K562 (cell line): ENCODE data around the gene PCBD2. TPM values are rescaled to one million over a fixed set of nuclear protein-coding genes. Genes with fewer than 3 reads are reported as not detected.

Experiments used
- FOXA1 ChIP-seq: fragments of 450-650 bp; IDR thresholded peaks from 2 replicates; pipeline ENCODE4 v1.6.1; 2016; ENCODE audit warnings: mild to moderate bottlenecking, borderline replicate concordance
- KLF10 ChIP-seq: fragments of 250-450 bp; sonication (Bioruptor Pico); IDR thresholded peaks from 2 replicates; pipeline ENCODE4 v1.6.1; 2021; ENCODE audit warnings: matching md5 sums
- POLR2A ChIP-seq: fragments of 450-650 bp; conservative IDR thresholded peaks from 2 replicates; pipeline ENCODE4 v1.6.1; 2016
- RBM25 ChIP-seq: fragments of 200-400 bp; formaldehyde crosslinking; IDR thresholded peaks from 2 replicates; pipeline ENCODE4 v1.6.1; 2018; ENCODE audit warnings: low read length, low read depth, moderate library complexity; ENCODE audit not compliant: severe bottlenecking
- SP2 ChIP-seq: IDR thresholded peaks from 2 replicates; pipeline ENCODE4 v1.6.1; 2011; ENCODE audit warnings: mild to moderate bottlenecking, low read depth, low read length, moderate library complexity; ENCODE audit not compliant: poor library complexity, severe bottlenecking; ENCODE audit errors: extremely low read depth
- ZNF584 ChIP-seq: fragments of 200-800 bp; sonication (Bioruptor generic); IDR thresholded peaks from 2 replicates; pipeline ENCODE4 v1.6.1; 2016; ENCODE audit warnings: low read depth, mild to moderate bottlenecking, missing genetic modification characterization, missing compliant biosample characterization
- polyA plus RNA-seq, 8 experiments: library from polyadenylated mRNA; depleted of rRNA in 4 of 8; stranded (reverse) in 5 of 8; unstranded in 3 of 8; fragments of >200 nt; fragmentation: Nextera tagmentation in 2 of 8; fragmentation: Illumina TruSeq in 1 of 8; extraction: Ambion mirVana in 2 of 8; extraction: Trizol in 1 of 8; gene quantifications; 2 replicates each; pipeline versions ENCODE4 v1.2.1 to v1.2.3, GENCODE V29; 2011 to 2014; ENCODE audit warnings: inconsistent platforms in 1 of 8, missing spikeins in 1 of 8
- total RNA-seq, 7 experiments: library from RNA; depleted of rRNA in 6 of 7; stranded (reverse); fragments of >200 nt in 6 of 7; fragmentation: Illumina TruSeq in 2 of 7; extraction: Trizol in 2 of 7; gene quantifications; 2 replicates each; pipeline versions ENCODE4 v1.2.1 to v1.2.3, GENCODE V29; 2011 to 2021; ENCODE audit warnings: low replicate concordance in 1 of 7
- TF ChIP-seq, protein P1 (sequence below), 2 experiments: fragments of 450-650 bp; IDR thresholded peaks; 2 replicates each; pipeline ENCODE4 v1.6.1; 2016; ENCODE audit warnings: mild to moderate bottlenecking in 2 of 2, borderline replicate concordance in 1 of 2, low read depth in 1 of 2, moderate library complexity in 1 of 2
- TF ChIP-seq, protein P2 (sequence below), 2 experiments: IDR thresholded peaks in 1 of 2; conservative IDR thresholded peaks in 1 of 2; 2 replicates each; pipeline ENCODE4 v1.6.1; 2016; ENCODE audit warnings: low read depth in 2 of 2, mild to moderate bottlenecking in 1 of 2, missing compliant biosample characterization in 1 of 2, missing genetic modification characterization in 1 of 2, moderate library complexity in 1 of 2
- TF ChIP-seq, protein P3 (sequence below): sonication (generic); formaldehyde crosslinking; IDR thresholded peaks from 2 replicates; pipeline ENCODE4 v1.8.0; 2022; ENCODE audit warnings: missing genetic modification reagents, mild to moderate bottlenecking, borderline replicate concordance
- TF ChIP-seq, protein P4 (sequence below): sonication (generic); formaldehyde crosslinking; IDR thresholded peaks from 2 replicates; pipeline ENCODE4 v1.5.0; 2020; ENCODE audit warnings: missing genetic modification reagents

Gene PCBD2
- total and polyA plus RNA-seq, 9 of the 15 experiments (the other 6 are each of a cell fraction or from before 2014, with no cell fraction given), result 5.2 to 13.8 (median 7.8) TPM

DNA sequence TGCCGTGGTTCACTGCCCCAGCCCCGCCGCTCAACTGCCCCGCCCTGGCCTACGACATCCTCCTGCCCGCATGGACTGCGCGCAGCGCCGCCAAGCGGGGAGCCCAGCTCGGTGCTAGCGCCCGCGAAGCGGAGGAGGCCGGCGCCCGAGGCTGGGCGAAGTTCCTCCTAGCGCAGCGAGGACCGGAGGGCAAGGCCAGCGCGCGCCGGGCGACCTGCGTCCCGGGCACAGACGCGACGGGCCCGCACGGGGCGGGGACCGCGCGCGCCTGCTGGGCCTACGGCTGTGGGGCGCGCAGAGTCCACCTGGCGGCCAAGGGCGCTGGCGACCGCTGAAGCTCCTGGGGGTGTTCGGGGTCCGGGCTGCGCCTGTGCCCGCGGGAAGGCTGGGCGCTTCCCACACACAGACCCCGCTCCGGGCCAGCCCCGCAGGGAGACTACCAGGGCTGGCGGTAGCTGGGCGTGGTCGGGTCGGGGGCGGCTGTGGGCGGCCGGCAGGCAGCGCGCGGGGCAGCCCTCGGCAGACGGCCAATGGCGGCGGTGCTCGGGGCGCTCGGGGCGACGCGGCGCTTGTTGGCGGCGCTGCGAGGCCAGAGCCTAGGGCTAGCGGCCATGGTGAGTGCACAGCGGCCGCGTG lies at the start of gene PCBD2 (continued):
- TF ChIP-seq, protein P1, sequence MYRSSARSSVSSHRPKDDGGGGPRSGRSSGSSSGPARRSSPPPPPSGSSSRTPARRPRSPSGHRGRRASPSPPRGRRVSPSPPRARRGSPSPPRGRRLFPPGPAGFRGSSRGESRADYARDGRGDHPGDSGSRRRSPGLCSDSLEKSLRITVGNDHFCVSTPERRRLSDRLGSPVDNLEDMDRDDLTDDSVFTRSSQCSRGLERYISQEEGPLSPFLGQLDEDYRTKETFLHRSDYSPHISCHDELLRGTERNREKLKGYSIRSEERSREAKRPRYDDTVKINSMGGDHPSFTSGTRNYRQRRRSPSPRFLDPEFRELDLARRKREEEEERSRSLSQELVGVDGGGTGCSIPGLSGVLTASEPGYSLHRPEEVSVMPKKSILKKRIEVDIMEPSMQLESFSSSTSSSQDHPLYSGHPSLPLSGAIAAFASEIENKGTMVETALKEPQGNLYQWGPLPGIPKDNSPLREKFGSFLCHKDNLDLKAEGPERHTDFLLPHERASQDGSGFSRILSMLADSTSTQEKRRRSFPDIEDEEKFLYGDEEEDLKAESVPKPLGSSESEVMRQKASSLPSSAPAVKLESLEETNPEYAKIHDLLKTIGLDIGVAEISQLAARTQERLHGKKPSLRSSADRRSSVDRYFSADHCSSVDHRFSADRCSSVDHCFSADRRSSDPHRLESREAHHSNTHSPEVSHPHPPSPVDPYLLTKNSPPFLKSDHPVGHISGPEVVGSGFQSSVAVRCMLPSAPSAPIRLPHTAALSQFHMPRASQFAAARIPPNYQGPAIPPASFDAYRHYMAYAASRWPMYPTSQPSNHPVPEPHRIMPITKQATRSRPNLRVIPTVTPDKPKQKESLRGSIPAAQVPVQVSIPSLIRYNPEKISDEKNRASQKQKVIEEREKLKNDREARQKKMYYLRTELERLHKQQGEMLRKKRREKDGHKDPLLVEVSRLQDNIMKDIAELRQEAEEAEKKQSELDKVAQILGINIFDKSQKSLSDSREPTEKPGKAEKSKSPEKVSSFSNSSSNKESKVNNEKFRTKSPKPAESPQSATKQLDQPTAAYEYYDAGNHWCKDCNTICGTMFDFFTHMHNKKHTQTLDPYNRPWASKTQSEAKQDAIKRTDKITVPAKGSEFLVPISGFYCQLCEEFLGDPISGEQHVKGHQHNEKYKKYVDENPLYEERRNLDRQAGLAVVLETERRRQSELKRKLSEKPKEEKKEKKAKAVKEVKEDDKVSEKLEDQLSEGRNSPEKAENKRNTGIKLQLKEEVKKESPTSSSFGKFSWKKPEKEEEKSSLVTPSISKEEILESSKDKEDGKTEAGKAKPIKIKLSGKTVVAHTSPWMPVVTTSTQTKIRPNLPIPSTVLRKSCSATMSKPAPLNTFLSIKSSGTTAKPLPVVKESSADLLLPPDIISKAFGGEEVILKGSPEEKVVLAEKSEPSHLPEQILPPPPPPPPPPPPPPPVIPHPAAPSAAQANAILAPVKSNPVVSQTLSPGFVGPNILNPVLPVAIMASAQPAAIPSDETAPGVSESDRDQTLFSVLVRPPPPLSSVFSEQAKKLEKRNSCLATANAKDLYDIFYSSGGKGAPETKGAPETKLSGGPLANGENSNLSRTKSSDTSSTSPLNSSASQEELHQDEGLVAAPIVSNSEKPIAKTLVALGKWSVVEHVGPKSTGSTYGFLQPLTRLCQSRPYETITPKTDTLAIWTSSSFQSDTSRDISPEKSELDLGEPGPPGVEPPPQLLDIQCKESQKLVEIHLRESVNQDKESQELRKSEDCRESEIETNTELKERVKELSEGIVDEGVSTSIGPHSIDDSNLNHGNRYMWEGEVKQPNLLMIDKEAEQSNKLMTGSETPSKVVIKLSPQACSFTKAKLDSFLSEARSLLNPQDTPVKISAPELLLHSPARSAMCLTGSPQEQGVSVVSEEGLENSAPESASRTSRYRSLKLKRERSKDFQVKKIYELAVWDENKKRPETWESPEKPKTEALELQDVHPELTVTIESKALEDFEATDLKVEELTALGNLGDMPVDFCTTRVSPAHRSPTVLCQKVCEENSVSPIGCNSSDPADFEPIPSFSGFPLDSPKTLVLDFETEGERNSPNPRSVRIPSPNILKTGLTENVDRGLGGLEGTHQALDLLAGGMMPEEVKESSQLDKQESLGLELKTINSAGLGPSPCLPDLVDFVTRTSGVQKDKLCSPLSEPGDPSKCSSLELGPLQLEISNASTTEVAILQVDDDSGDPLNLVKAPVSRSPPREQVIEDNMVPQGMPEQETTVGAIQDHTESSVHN (IDR thresholded peaks at IDR 0.05; ENCODE audit: borderline replicate concordance in 1 of 2, low read depth in 1 of 2), result no peak
- TF ChIP-seq ZNF584 (CRISPR knock-in tag) (no peak), POLR2A (peak; percentile 68; the same call in 1 of the 2 replicates), FOXA1 (no peak), SP2 (no peak), RBM25 (peak; percentile 78), KLF10 (no peak)
- TF ChIP-seq, protein P2, sequence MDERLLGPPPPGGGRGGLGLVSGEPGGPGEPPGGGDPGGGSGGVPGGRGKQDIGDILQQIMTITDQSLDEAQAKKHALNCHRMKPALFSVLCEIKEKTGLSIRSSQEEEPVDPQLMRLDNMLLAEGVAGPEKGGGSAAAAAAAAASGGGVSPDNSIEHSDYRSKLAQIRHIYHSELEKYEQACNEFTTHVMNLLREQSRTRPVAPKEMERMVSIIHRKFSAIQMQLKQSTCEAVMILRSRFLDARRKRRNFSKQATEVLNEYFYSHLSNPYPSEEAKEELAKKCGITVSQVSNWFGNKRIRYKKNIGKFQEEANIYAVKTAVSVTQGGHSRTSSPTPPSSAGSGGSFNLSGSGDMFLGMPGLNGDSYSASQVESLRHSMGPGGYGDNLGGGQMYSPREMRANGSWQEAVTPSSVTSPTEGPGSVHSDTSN (CRISPR knock-in tag; IDR thresholded peaks at IDR 0.05; ENCODE audit: low read depth), result no peak
- TF ChIP-seq, protein P2 (tag; conservative IDR thresholded peaks at IDR 0.05; ENCODE audit: low read depth), result no peak
- TF ChIP-seq, protein P3, sequence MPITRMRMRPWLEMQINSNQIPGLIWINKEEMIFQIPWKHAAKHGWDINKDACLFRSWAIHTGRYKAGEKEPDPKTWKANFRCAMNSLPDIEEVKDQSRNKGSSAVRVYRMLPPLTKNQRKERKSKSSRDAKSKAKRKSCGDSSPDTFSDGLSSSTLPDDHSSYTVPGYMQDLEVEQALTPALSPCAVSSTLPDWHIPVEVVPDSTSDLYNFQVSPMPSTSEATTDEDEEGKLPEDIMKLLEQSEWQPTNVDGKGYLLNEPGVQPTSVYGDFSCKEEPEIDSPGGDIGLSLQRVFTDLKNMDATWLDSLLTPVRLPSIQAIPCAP (CRISPR knock-in tag), result no peak
- TF ChIP-seq, protein P4, sequence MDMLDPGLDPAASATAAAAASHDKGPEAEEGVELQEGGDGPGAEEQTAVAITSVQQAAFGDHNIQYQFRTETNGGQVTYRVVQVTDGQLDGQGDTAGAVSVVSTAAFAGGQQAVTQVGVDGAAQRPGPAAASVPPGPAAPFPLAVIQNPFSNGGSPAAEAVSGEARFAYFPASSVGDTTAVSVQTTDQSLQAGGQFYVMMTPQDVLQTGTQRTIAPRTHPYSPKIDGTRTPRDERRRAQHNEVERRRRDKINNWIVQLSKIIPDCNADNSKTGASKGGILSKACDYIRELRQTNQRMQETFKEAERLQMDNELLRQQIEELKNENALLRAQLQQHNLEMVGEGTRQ (CRISPR knock-in tag), result no peak
